ENCODE measurements around the gene COX15. TPM values are rescaled to one million over a fixed set of nuclear protein-coding genes. Genes with fewer than 3 reads are reported as not detected.

The COX15 gene
- total RNA-seq (23.7 TPM), polyA plus RNA-seq (17.5 TPM)
- long read RNA-seq, donor 1, partial matches to known transcripts: 0 of 2 reads
- long read RNA-seq, donor 1, other reads (novel, unspliced or antisense): 0 of 2 reads
- long read RNA-seq, donor 2: 0 reads
- long read RNA-seq, donor 3, transcript COX15-201 (9 exons, 2,356 nt): major isoform, 5 of 19 reads
- long read RNA-seq, donor 3, partial matches to known transcripts: 11 of 19 reads
- long read RNA-seq, donor 3, other reads (novel, unspliced or antisense): 0 of 19 reads
- long read RNA-seq, donor 4, partial matches to known transcripts: 15 of 17 reads
- long read RNA-seq, donor 4, other reads (novel, unspliced or antisense): 0 of 17 reads
- long read RNA-seq, donor 5, transcript COX15-201 (9 exons, 2,356 nt): major isoform, 7 of 11 reads
- long read RNA-seq, donor 5, partial matches to known transcripts: 0 of 11 reads
- long read RNA-seq, donor 5, other reads (novel, unspliced or antisense): 0 of 11 reads
- long read RNA-seq, donor 6, transcript COX15-201 (9 exons, 2,356 nt): major isoform, 7 of 7 reads
- long read RNA-seq, donor 6, partial matches to known transcripts: 0 of 7 reads
- long read RNA-seq, donor 6, other reads (novel, unspliced or antisense): 0 of 7 reads
- long read RNA-seq, donor 7, partial matches to known transcripts: 0 of 3 reads
- long read RNA-seq, donor 7, other reads (novel, unspliced or antisense): 0 of 3 reads
- long read RNA-seq, donor 8, partial matches to known transcripts: 0 of 3 reads
- long read RNA-seq, donor 8, other reads (novel, unspliced or antisense): 0 of 3 reads
- long read RNA-seq, donor 9, partial matches to known transcripts: 0 of 3 reads
- long read RNA-seq, donor 9, other reads (novel, unspliced or antisense): 0 of 3 reads
- long read RNA-seq, donor 10, partial matches to known transcripts: 0 of 3 reads
- long read RNA-seq, donor 10, other reads (novel, unspliced or antisense): 0 of 3 reads

GRCh38 chr10:99732033-99732842 is at the start of gene COX15, which contains the start of gene CUTC:
Gene COX15, minus strand, starts transcription at chr10:99732127. Its CDS starts 78 bp downstream, at chr10:99732049.
Gene CUTC, plus strand, starts transcription at chr10:99732234. Its CDS starts 115 bp downstream, at chr10:99732349.
- Histone ChIP-seq H3K9me3 (ENCODE audit: control insufficient read depth in 2 of 2, insufficient read depth in 1 of 2, low read length in 1 of 2) (no peaks in the 10 kb centered on the region), H3K4me3 (ENCODE audit: low read length in 2 of 2) (peak within 1 kb of the TSS; percentile 66 to 82), H3K27ac (ENCODE audit: low read depth in 1 of 2, low read length in 1 of 2) (peak within 1 kb of the TSS; percentile 91 to 97), H3K36me3 (ENCODE audit: control insufficient read depth in 2 of 2, insufficient read depth in 2 of 2, low read length in 1 of 2) (peaks cover 4 to 17% of the 10 kb centered on the region in 2 donors), H3K27me3 (ENCODE audit: control insufficient read depth in 2 of 2, insufficient read depth in 1 of 2, low read length in 1 of 2) (no peaks in the 10 kb centered on the region), H3K4me1 (ENCODE audit: control insufficient read depth in 2 of 2, insufficient read depth in 2 of 2, low read length in 2 of 2) (peaks cover 11 to 13% of the 10 kb centered on the region in 2 donors)
- DNase-seq (ENCODE audit: low read depth in 6 of 9, low spot score in 9 of 9): peak; percentile 91 to 98 (median 96)
- WGBS: under 1% methylated on average over 73 of the region's 73 CpGs

- Histone ChIP-seq H3K9me3 (ENCODE audit: control insufficient read depth in 2 of 2, insufficient read depth in 1 of 2, low read length in 1 of 2) (no peaks in the 10 kb centered on the region), H3K4me3 (ENCODE audit: low read length in 2 of 2) (no peak overlapping the region), H3K36me3 (ENCODE audit: control insufficient read depth in 2 of 2, insufficient read depth in 2 of 2, low read length in 1 of 2) (no peaks in the 10 kb centered on the region), H3K4me1 (ENCODE audit: control insufficient read depth in 2 of 2, insufficient read depth in 2 of 2, low read length in 2 of 2) (peaks cover 0 to 7% of the 10 kb centered on the region in 2 donors), H3K27ac (ENCODE audit: low read depth in 1 of 2, low read length in 1 of 2) (peak overlapping the region in 1 of 2 donors; percentile 47), H3K27me3 (ENCODE audit: control insufficient read depth in 2 of 2, insufficient read depth in 1 of 2, low read length in 1 of 2) (no peaks in the 10 kb centered on the region)
- WGBS: 48% methylated on average over 4 of the region's 4 CpGs
- peak in 7 of 9 donors; percentile 4 to 49 (median 13) for DNase-seq (ENCODE audit: low read depth in 6 of 9, low spot score in 9 of 9)
These were observed 47.4 kb upstream of the COX15 start for GRCh38 chr10:99779335-99779734.

DNA sequence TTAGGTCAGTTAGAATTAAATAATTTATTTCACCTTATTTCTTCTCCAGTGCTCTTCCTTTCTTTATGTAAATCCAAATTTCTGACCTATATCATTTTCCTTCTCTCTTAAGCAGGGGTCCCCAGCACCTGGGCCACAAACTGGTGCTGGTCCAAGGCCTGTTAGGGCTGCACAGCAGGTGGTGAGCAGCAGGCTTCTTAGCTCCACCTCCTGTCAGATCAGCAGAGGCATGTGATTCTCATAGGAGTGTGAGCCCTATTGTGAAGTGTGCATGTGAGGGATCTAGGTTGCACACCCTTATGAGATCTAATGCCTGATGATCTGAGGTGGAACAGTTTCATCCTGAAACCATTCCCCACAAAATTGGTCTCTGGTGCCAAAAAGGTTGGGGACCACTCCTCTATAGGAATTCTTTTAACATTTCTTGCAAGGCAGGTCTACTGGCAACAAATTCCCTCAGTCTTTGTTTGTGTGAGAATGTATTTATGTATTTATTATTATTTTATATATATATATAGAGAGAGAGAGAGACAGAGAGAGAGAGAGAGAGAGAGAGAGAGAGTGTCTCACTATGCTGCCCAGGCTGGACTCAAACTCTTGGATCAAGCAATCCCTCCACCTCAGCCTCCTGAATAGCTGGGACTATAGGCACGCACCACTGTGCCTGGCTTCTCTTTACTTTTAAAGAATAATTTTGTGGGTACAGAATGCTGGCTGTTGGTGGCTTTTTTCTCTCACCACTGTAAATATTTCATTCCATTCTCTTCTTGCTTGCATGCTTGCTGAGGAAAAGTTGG is 46.2 kb upstream of the COX15 start:
- Histone ChIP-seq H3K4me1 (ENCODE audit: control insufficient read depth in 2 of 2, insufficient read depth in 2 of 2, low read length in 2 of 2) (peaks cover 0 to 7% of the 10 kb centered on the region in 2 donors), H3K9me3 (ENCODE audit: control insufficient read depth in 2 of 2, insufficient read depth in 1 of 2, low read length in 1 of 2) (no peaks in the 10 kb centered on the region), H3K36me3 (ENCODE audit: control insufficient read depth in 2 of 2, insufficient read depth in 2 of 2, low read length in 1 of 2) (no peaks in the 10 kb centered on the region), H3K27ac (ENCODE audit: low read depth in 1 of 2, low read length in 1 of 2) (no peak overlapping the region), H3K4me3 (ENCODE audit: low read length in 2 of 2) (no peak overlapping the region), H3K27me3 (ENCODE audit: control insufficient read depth in 2 of 2, insufficient read depth in 1 of 2, low read length in 1 of 2) (no peaks in the 10 kb centered on the region)
- DNase-seq (ENCODE audit: low read depth in 6 of 9, low spot score in 9 of 9): peak in 7 of 9 donors; percentile 3 to 49 (median 18)
- WGBS: 95% methylated on average over 1 of the region's 1 CpG

GRCh38 chr10:99775850-99776249 is 43.9 kb upstream of the COX15 start:
- Histone ChIP-seq H3K27ac (ENCODE audit: low read depth in 1 of 2, low read length in 1 of 2) (no peak overlapping the region), H3K4me3 (ENCODE audit: low read length in 2 of 2) (no peak overlapping the region), H3K9me3 (ENCODE audit: control insufficient read depth in 2 of 2, insufficient read depth in 1 of 2, low read length in 1 of 2) (no peaks in the 10 kb centered on the region), H3K27me3 (ENCODE audit: control insufficient read depth in 2 of 2, insufficient read depth in 1 of 2, low read length in 1 of 2) (no peaks in the 10 kb centered on the region), H3K36me3 (ENCODE audit: control insufficient read depth in 2 of 2, insufficient read depth in 2 of 2, low read length in 1 of 2) (no peaks in the 10 kb centered on the region), H3K4me1 (ENCODE audit: control insufficient read depth in 2 of 2, insufficient read depth in 2 of 2, low read length in 2 of 2) (peaks cover 0 to 7% of the 10 kb centered on the region in 2 donors)
- DNase-seq (ENCODE audit: low read depth in 6 of 9, low spot score in 9 of 9): no peak

- no peak overlapping the region for H3K27ac ChIP-seq (ENCODE audit: low read depth in 1 of 2, low read length in 1 of 2)
- 98% methylated on average over 4 of the region's 4 CpGs for WGBS
- no peaks in the 10 kb centered on the region for H3K27me3 ChIP-seq (ENCODE audit: control insufficient read depth in 2 of 2, insufficient read depth in 1 of 2, low read length in 1 of 2)
- no peaks in the 10 kb centered on the region for H3K9me3 ChIP-seq (ENCODE audit: control insufficient read depth in 2 of 2, insufficient read depth in 1 of 2, low read length in 1 of 2)
- H3K4me3 ChIP-seq (ENCODE audit: low read length in 2 of 2): no peak overlapping the region
- no peaks in the 10 kb centered on the region for H3K4me1 ChIP-seq (ENCODE audit: control insufficient read depth in 2 of 2, insufficient read depth in 2 of 2, low read length in 2 of 2)
- no peak for DNase-seq (ENCODE audit: low read depth in 6 of 9, low spot score in 9 of 9)
- no peaks in the 10 kb centered on the region for H3K36me3 ChIP-seq (ENCODE audit: control insufficient read depth in 2 of 2, insufficient read depth in 2 of 2, low read length in 1 of 2)
These were observed 38.6 kb upstream of the COX15 start for GRCh38 chr10:99770408-99771045.

GRCh38 chr10:99769706-99770105 is 37.8 kb upstream of the COX15 start:
- Histone ChIP-seq H3K4me1 (ENCODE audit: control insufficient read depth in 2 of 2, insufficient read depth in 2 of 2, low read length in 2 of 2) (no peaks in the 10 kb centered on the region), H3K27me3 (ENCODE audit: control insufficient read depth in 2 of 2, insufficient read depth in 1 of 2, low read length in 1 of 2) (no peaks in the 10 kb centered on the region), H3K27ac (ENCODE audit: low read depth in 1 of 2, low read length in 1 of 2) (no peak overlapping the region), H3K36me3 (ENCODE audit: control insufficient read depth in 2 of 2, insufficient read depth in 2 of 2, low read length in 1 of 2) (no peaks in the 10 kb centered on the region), H3K9me3 (ENCODE audit: control insufficient read depth in 2 of 2, insufficient read depth in 1 of 2, low read length in 1 of 2) (no peaks in the 10 kb centered on the region), H3K4me3 (ENCODE audit: low read length in 2 of 2) (no peak overlapping the region)
- DNase-seq (ENCODE audit: low read depth in 6 of 9, low spot score in 9 of 9): no peak
- WGBS: 94% methylated on average over 5 of the region's 5 CpGs

DNA sequence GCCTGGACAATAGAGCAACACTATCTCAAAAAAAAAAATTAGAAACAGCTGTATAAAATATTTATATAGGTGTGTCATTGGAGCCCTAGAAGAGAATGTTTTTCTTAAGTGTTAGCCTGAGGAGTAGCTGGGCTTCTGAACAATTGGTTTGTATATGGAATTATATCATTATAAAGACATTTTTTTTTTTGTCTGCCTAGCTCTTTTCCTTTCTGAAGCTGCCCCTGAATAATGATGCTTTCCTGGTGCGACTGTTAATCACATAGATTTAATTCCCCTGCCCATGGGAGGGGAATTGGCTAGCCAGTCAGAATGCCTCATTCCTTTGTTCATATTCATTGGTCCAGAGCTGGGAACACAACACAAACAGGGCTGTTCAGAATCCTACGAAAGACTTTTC is 36.6 kb upstream of the COX15 start:
- H3K27ac ChIP-seq (ENCODE audit: low read depth in 1 of 2, low read length in 1 of 2): no peak overlapping the region
- 93% methylated on average over 2 of the region's 2 CpGs for WGBS
- H3K9me3 ChIP-seq (ENCODE audit: control insufficient read depth in 2 of 2, insufficient read depth in 1 of 2, low read length in 1 of 2): no peaks in the 10 kb centered on the region
- H3K4me3 ChIP-seq (ENCODE audit: low read length in 2 of 2): no peak overlapping the region
- no peak for DNase-seq (ENCODE audit: low read depth in 6 of 9, low spot score in 9 of 9)
- H3K4me1 ChIP-seq (ENCODE audit: control insufficient read depth in 2 of 2, insufficient read depth in 2 of 2, low read length in 2 of 2): no peaks in the 10 kb centered on the region
- no peaks in the 10 kb centered on the region for H3K36me3 ChIP-seq (ENCODE audit: control insufficient read depth in 2 of 2, insufficient read depth in 2 of 2, low read length in 1 of 2)
- H3K27me3 ChIP-seq (ENCODE audit: control insufficient read depth in 2 of 2, insufficient read depth in 1 of 2, low read length in 1 of 2): no peaks in the 10 kb centered on the region

- H3K36me3 ChIP-seq (ENCODE audit: control insufficient read depth in 2 of 2, insufficient read depth in 2 of 2, low read length in 1 of 2): no peaks in the 10 kb centered on the region
- WGBS: 77% methylated on average over 5 of the region's 5 CpGs
- no peak overlapping the region for H3K27ac ChIP-seq (ENCODE audit: low read depth in 1 of 2, low read length in 1 of 2)
- H3K4me3 ChIP-seq (ENCODE audit: low read length in 2 of 2): no peak overlapping the region
- H3K9me3 ChIP-seq (ENCODE audit: control insufficient read depth in 2 of 2, insufficient read depth in 1 of 2, low read length in 1 of 2): no peaks in the 10 kb centered on the region
- no peaks in the 10 kb centered on the region for H3K27me3 ChIP-seq (ENCODE audit: control insufficient read depth in 2 of 2, insufficient read depth in 1 of 2, low read length in 1 of 2)
- DNase-seq (ENCODE audit: low read depth in 6 of 9, low spot score in 9 of 9): no peak
- no peaks in the 10 kb centered on the region for H3K4me1 ChIP-seq (ENCODE audit: control insufficient read depth in 2 of 2, insufficient read depth in 2 of 2, low read length in 2 of 2)
These were observed 36.0 kb upstream of the COX15 start for GRCh38 chr10:99767901-99768300.

Data from thymus (tissue), 14 donors.